Uterus (tissue), 4 donors: ENCODE measurements around the gene TINAGL1. TPM values are rescaled to one million over a fixed set of nuclear protein-coding genes. Genes with fewer than 3 reads are reported as not detected.

Experiments
- DNase-seq, 2 donors: peaks; one replicate each; pipeline ENCODE4 v3.0.0-alpha.2; 2019 to 2020
- H3K27ac ChIP-seq, 2 donors: fragments of 200-600 bp; sonication (generic); 1 replicate in 1 of 2; 2 replicates in 1 of 2; pipeline ENCODE4 v1.5.1; 2016 to 2018
- H3K27me3 ChIP-seq, 2 donors: fragments of 200-600 bp; sonication (generic); one replicate each; pipeline ENCODE4 v1.5.1; 2018 to 2019; ENCODE audit warnings: control low read depth in 1 of 2
- H3K36me3 ChIP-seq, 2 donors: fragments of 200-600 bp; sonication (generic); one replicate each; pipeline ENCODE4 v1.5.1; 2019; ENCODE audit warnings: control low read depth in 1 of 2
- H3K4me1 ChIP-seq, 2 donors: fragments of 200-600 bp; sonication (generic); one replicate each; pipeline ENCODE4 v1.5.1; 2018 to 2019; ENCODE audit warnings: control low read depth in 1 of 2
- H3K4me3 ChIP-seq, 2 donors: fragments of 200-600 bp; sonication (generic); 1 replicate in 1 of 2; 2 replicates in 1 of 2; pipeline ENCODE4 v1.5.1; 2018 to 2019; ENCODE audit warnings: mild to moderate bottlenecking in 1 of 2
- H3K9me3 ChIP-seq, 2 donors: fragments of 200-600 bp; sonication (generic); one replicate each; pipeline ENCODE4 v1.5.1; 2019; ENCODE audit warnings: control low read depth in 1 of 2
- CTCF ChIP-seq, 4 experiments: fragments of 200-600 bp in 2 of 4; fragments of 450-650 bp in 2 of 4; sonication (generic) in 2 of 4; IDR thresholded peaks; one replicate each; pipeline ENCODE4 v1.5.1; 2016 to 2019; ENCODE audit warnings: antibody characterized with exemption in 4 of 4, mild to moderate bottlenecking in 2 of 4, moderate library complexity in 1 of 4
- POLR2A ChIP-seq, 2 donors: fragments of 450-650 bp; IDR thresholded peaks; one replicate each; pipeline ENCODE4 v1.6.1; 2016; ENCODE audit warnings: antibody characterized with exemption in 2 of 2, mild to moderate bottlenecking in 1 of 2, moderate library complexity in 1 of 2
- intact Hi-C: fragments of 100-400 bp; cut with DNase I; formaldehyde crosslinking; loops from one replicate; pipeline ENCODE4 v1.15.1; 2023; ENCODE audit warnings: low total_unique reads
- total RNA-seq, 4 donors: library from RNA; depleted of rRNA in 3 of 4; stranded (reverse); fragments of >200 nt in 3 of 4; gene quantifications; one replicate each; pipeline versions ENCODE4 v1.1.0 to v1.2.4, GENCODE V29; 2014 to 2023
- donor health status: DM: yes; HTN: yes; CAD: no.

The TINAGL1 gene
- total RNA-seq, 4 donors from 2014 or later, result 104 to 247 (median 182) TPM

DNA sequence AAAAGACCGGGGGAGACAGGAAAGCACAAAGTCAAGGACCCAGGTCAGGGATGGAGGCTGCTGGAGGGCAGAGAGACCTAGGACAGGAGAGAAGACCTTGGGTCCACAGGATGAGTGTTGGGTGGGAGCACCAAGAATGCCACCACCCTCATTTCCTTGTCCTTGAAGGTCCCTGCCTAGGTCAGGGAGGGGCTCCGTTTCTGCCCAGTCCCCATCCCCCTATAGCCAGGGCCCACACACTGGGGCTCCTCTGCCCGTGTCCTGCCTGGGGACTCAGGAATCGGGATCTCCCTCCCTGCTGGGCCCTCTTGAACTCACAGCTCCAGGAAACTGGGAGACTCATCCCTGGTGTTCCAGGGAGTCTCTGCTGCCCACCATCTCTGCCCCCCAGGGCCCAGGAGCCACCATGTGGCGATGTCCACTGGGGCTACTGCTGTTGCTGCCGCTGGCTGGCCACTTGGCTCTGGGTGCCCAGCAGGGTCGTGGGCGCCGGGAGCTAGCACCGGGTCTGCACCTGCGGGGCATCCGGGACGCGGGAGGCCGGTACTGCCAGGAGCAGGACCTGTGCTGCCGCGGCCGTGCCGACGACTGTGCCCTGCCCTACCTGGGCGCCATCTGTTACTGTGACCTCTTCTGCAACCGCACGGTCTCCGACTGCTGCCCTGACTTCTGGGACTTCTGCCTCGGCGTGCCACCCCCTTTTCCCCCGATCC lies 584 bp downstream of the TINAGL1 start:
- DNase-seq, result no peak
- H3K27ac ChIP-seq, result peak overlapping the region; percentile 80 to 94

DNA sequence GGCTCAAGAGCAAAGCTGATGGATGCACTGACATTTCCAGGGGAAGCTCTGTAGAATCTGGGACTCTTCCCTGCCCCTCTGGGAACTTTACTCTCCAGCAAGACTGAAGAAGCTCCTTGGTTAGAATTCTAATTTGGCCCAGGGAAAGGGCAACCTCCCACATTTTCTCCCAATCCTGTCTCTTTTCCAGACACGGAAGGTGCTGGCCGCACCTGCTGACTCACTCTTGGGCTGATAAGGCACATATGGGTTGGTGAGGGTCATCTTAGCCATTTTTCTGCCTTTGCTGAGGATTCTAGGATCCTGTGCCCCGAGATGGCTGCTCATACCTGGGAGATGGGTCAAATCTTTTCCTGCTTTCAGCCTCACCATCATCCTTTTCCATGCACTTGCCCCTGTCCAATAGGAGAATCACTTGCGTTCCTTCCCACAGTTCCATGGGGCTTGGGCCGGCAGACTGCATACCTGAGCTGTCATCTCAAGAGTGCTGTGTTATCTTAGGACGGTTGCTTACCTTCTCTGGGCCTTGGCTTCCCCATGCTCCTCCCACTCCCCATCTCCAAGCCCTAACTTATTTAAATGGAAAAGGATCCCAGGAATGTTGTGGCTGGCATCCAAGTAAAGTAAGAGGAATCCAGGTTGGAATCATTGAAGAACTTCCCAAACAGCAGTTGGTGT lies 1.3 kb downstream of the TINAGL1 start:
- H3K4me3 ChIP-seq, result peak overlapping the region; percentile 48 to 82
- H3K27ac ChIP-seq, result peak overlapping the region; percentile 80 to 94
- H3K36me3 ChIP-seq, result no peaks in the 10 kb centered on the region
- no peak for DNase-seq
- H3K9me3 ChIP-seq, result no peaks in the 10 kb centered on the region
- peaks cover 8 to 24% of the 10 kb centered on the region in 2 donors for H3K4me1 ChIP-seq
- no peak for TF ChIP-seq POLR2A (IDR thresholded peaks at IDR 0.05)
- TF ChIP-seq CTCF (IDR thresholded peaks at IDR 0.05), result no peak
- intact Hi-C loops, result no loop called here
- no peaks in the 10 kb centered on the region for H3K27me3 ChIP-seq

More for the DNA sequence above, 584 bp downstream of the TINAGL1 start:
- intact Hi-C loops, result no loop called here
- peak overlapping the region; percentile 48 to 82 for H3K4me3 ChIP-seq
- no peaks in the 10 kb centered on the region for H3K9me3 ChIP-seq
- H3K4me1 ChIP-seq, result peaks cover 8 to 27% of the 10 kb centered on the region in 2 donors
- H3K27me3 ChIP-seq, result no peaks in the 10 kb centered on the region
- no peaks in the 10 kb centered on the region for H3K36me3 ChIP-seq
- TF ChIP-seq POLR2A (IDR thresholded peaks at IDR 0.05) (no peak), CTCF (IDR thresholded peaks at IDR 0.05) (no peak)

- Histone ChIP-seq H3K4me1 (peaks cover 5 to 13% of the 10 kb centered on the region in 2 donors), H3K4me3 (peak overlapping the region; percentile 23 to 27)
- DNase-seq, result peak; percentile 44 to 46
These were observed 3.1 kb downstream of the TINAGL1 start for GRCh38 chr1:31579374-31579773.

GRCh38 chr1:31580513-31580870 lies 4.2 kb downstream of the TINAGL1 start:
- H3K36me3 ChIP-seq, result no peaks in the 10 kb centered on the region
- TF ChIP-seq CTCF (IDR thresholded peaks at IDR 0.05), result no peak
- TF ChIP-seq POLR2A (IDR thresholded peaks at IDR 0.05), result no peak
- intact Hi-C loops, result no loop called here
- DNase-seq, result peak; percentile 63 to 76
- H3K27me3 ChIP-seq, result no peaks in the 10 kb centered on the region
- peak overlapping the region in 1 of 2 donors; percentile 27 for H3K4me3 ChIP-seq
- peak overlapping the region; percentile 91 to 93 for H3K27ac ChIP-seq
- peaks cover 8 to 20% of the 10 kb centered on the region in 2 donors for H3K4me1 ChIP-seq
- H3K9me3 ChIP-seq, result no peaks in the 10 kb centered on the region

More at GRCh38 chr1:31579374-31579773, 3.1 kb downstream of the TINAGL1 start:
- H3K27ac ChIP-seq, result peak overlapping the region; percentile 91 to 93
- intact Hi-C loops, result no loop called here
- TF ChIP-seq POLR2A (IDR thresholded peaks at IDR 0.05) (no peak), CTCF (IDR thresholded peaks at IDR 0.05) (no peak)
- H3K9me3 ChIP-seq, result no peaks in the 10 kb centered on the region
- no peaks in the 10 kb centered on the region for H3K27me3 ChIP-seq
- H3K36me3 ChIP-seq, result no peaks in the 10 kb centered on the region
